ENCODE data around the gene PTPRG. TPM values are rescaled to one million over a fixed set of nuclear protein-coding genes. Genes with fewer than 3 reads are reported as not detected.

PTPRG gene
- total and polyA plus RNA-seq, 2 donors (not counting 1 experiment from before 2014, with no cell fraction given): 67.0 to 97.9 TPM

DNA sequence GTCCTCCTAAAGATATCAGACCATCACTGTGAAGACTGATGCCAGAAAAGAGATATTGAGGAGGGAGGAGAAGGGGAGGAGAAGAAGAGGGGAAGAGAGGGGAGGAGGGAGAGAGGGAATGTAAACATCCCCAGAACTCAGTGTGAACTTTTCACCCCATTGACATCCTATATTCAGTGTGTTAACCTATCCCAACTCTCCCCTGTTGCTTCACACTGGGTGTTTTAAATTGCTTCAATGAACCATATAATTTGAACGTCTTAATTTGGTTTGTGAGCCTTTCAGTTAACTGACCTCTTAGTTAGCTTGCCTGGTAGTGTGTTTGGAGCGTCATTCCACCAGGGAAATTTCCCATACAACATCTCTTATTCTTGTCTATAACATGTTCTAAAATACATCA is 29.8 kb upstream of the PTPRG start:
- no peak for TF ChIP-seq EZH2 (IDR thresholded peaks at IDR 0.05; ENCODE audit: low read length, missing control alignments)
- no peak for TF ChIP-seq CTCF (conservative IDR thresholded peaks at IDR 0.05 in 1 of 2, IDR thresholded peaks at IDR 0.05 in 1 of 2; ENCODE audit: low read depth in 1 of 2, low read length in 2 of 2)
- no peak overlapping the region for H2AFZ ChIP-seq (ENCODE audit: low read length)
- H3K4me2 ChIP-seq (ENCODE audit: extremely low read depth, insufficient read depth, low read length): no peak overlapping the region
- no peak for DNase-seq (ENCODE audit: low read depth in 2 of 2)
- no peaks in the 10 kb centered on the region for H3K4me1 ChIP-seq (ENCODE audit: control insufficient read depth, extremely low read depth, insufficient read depth, low read length)
- no peaks in the 10 kb centered on the region for H3K9me3 ChIP-seq (ENCODE audit: control insufficient read depth, insufficient read depth, low read depth, low read length)
- H4K20me1 ChIP-seq (ENCODE audit: control insufficient read depth, extremely low read depth, insufficient read depth, low read length): no peaks in the 10 kb centered on the region
- no peaks in the 10 kb centered on the region for H3K79me2 ChIP-seq (ENCODE audit: control insufficient read depth, insufficient read depth, low read length)
- H3K27ac ChIP-seq (ENCODE audit: insufficient read depth, low read length): no peak overlapping the region
- H3K36me3 ChIP-seq (ENCODE audit: control insufficient read depth, insufficient read depth, low read length): no peaks in the 10 kb centered on the region
- H3K27me3 ChIP-seq (ENCODE audit: control insufficient read depth, insufficient read depth, low read length): no peaks in the 10 kb centered on the region
- H3K4me3 ChIP-seq (replicated peaks in 1 of 4; ENCODE audit: control extremely low read depth in 1 of 4, insufficient read depth in 1 of 4, low read depth in 3 of 4, low read length in 4 of 4): no peak overlapping the region
- H3K9ac ChIP-seq (ENCODE audit: insufficient read depth, low read length): no peak overlapping the region

DNA sequence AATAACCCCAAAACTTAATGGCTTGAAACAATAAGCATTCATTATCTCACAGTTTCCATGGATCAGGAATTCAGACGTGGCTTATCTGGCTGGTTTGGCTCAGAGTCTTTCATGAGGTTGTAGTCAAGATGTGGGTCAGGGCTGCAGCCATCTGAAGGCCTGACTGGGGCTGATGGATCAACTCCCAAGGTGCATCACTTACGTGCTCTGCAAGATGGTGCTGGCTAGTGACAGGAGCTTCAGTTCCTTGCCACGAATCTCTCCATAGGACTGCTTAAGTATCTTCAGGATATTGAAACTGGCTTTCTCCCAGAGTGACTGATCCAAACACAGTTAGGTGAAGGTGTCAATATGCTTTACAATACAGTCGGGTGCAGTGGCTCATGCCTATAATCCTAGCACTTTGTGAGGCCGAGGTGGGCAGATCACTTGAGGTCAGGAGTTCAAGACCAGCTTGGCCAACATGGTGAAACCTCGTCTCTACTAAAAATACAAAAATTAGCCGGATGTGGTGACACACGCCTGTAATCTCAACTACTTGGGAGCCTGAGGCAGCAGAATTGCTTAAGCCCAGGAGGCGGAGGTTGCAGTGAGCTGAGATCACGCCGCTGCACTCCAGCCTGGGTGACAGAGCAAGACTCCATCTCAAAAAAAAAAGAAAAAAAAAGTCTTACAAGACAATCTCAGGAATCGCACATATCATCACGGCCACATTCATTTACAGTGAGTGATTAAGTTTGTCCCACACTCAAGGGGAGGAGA is 28.5 kb upstream of the PTPRG start:
- H3K27ac ChIP-seq (ENCODE audit: insufficient read depth, low read length): no peak overlapping the region
- TF ChIP-seq EZH2 (IDR thresholded peaks at IDR 0.05; ENCODE audit: low read length, missing control alignments): no peak
- TF ChIP-seq CTCF (conservative IDR thresholded peaks at IDR 0.05 in 1 of 2, IDR thresholded peaks at IDR 0.05 in 1 of 2; ENCODE audit: low read depth in 1 of 2, low read length in 2 of 2): no peak
- no peak for DNase-seq (ENCODE audit: low read depth in 2 of 2)
- no peaks in the 10 kb centered on the region for H4K20me1 ChIP-seq (ENCODE audit: control insufficient read depth, extremely low read depth, insufficient read depth, low read length)
- no peak overlapping the region for H3K4me3 ChIP-seq (replicated peaks in 1 of 4; ENCODE audit: control extremely low read depth in 1 of 4, insufficient read depth in 1 of 4, low read depth in 3 of 4, low read length in 4 of 4)
- H2AFZ ChIP-seq (ENCODE audit: low read length): no peak overlapping the region
- no peak overlapping the region for H3K4me2 ChIP-seq (ENCODE audit: extremely low read depth, insufficient read depth, low read length)
- no peaks in the 10 kb centered on the region for H3K27me3 ChIP-seq (ENCODE audit: control insufficient read depth, insufficient read depth, low read length)
- no peaks in the 10 kb centered on the region for H3K4me1 ChIP-seq (ENCODE audit: control insufficient read depth, extremely low read depth, insufficient read depth, low read length)
- H3K9ac ChIP-seq (ENCODE audit: insufficient read depth, low read length): no peak overlapping the region
- H3K36me3 ChIP-seq (ENCODE audit: control insufficient read depth, insufficient read depth, low read length): no peaks in the 10 kb centered on the region
- H3K9me3 ChIP-seq (ENCODE audit: control insufficient read depth, insufficient read depth, low read depth, low read length): no peaks in the 10 kb centered on the region
- H3K79me2 ChIP-seq (ENCODE audit: control insufficient read depth, insufficient read depth, low read length): no peaks in the 10 kb centered on the region

GRCh38 chr3:61535826-61536225 is 25.5 kb upstream of the PTPRG start:
- no peaks in the 10 kb centered on the region for H3K36me3 ChIP-seq (ENCODE audit: control insufficient read depth, insufficient read depth, low read length)
- H3K4me2 ChIP-seq (ENCODE audit: extremely low read depth, insufficient read depth, low read length): no peak overlapping the region
- no peaks in the 10 kb centered on the region for H4K20me1 ChIP-seq (ENCODE audit: control insufficient read depth, extremely low read depth, insufficient read depth, low read length)
- no peaks in the 10 kb centered on the region for H3K9me3 ChIP-seq (ENCODE audit: control insufficient read depth, insufficient read depth, low read depth, low read length)
- H3K79me2 ChIP-seq (ENCODE audit: control insufficient read depth, insufficient read depth, low read length): no peaks in the 10 kb centered on the region
- no peak overlapping the region for H3K9ac ChIP-seq (ENCODE audit: insufficient read depth, low read length)
- no peaks in the 10 kb centered on the region for H3K27me3 ChIP-seq (ENCODE audit: control insufficient read depth, insufficient read depth, low read length)
- H3K4me1 ChIP-seq (ENCODE audit: control insufficient read depth, extremely low read depth, insufficient read depth, low read length): no peaks in the 10 kb centered on the region
- H2AFZ ChIP-seq (ENCODE audit: low read length): no peak overlapping the region
- no peak overlapping the region for H3K4me3 ChIP-seq (replicated peaks in 1 of 4; ENCODE audit: control extremely low read depth in 1 of 4, insufficient read depth in 1 of 4, low read depth in 3 of 4, low read length in 4 of 4)
- DNase-seq (ENCODE audit: low read depth in 2 of 2): no peak
- no peak overlapping the region for H3K27ac ChIP-seq (ENCODE audit: insufficient read depth, low read length)
- TF ChIP-seq EZH2 (IDR thresholded peaks at IDR 0.05; ENCODE audit: low read length, missing control alignments): no peak
- no peak for TF ChIP-seq CTCF (conservative IDR thresholded peaks at IDR 0.05 in 1 of 2, IDR thresholded peaks at IDR 0.05 in 1 of 2; ENCODE audit: low read depth in 1 of 2, low read length in 2 of 2)
